Panc1 (cell line): ENCODE measurements around the gene PEX6.

Source experiments
- CTCF ChIP-seq: fragments of 450-650 bp; IDR thresholded peaks from 2 replicates; pipeline ENCODE4 v1.5.1; 2017; ENCODE audit warnings: mild to moderate bottlenecking
- POLR2AphosphoS5 ChIP-seq: IDR thresholded peaks from 2 replicates; pipeline ENCODE4 v1.6.1; 2012; ENCODE audit warnings: mild to moderate bottlenecking, low read depth, low read length, moderate library complexity
- REST ChIP-seq, 2 experiments: IDR thresholded peaks; 2 replicates each; pipeline ENCODE4 v1.6.1; 2011 to 2012; ENCODE audit warnings: low read depth in 2 of 2, control low read depth in 1 of 2, low read length in 1 of 2, mild to moderate bottlenecking in 1 of 2, moderate library complexity in 1 of 2; ENCODE audit not compliant: insufficient read depth in 1 of 2

- TF ChIP-seq POLR2AphosphoS5 (no peak), REST (IDR thresholded peaks at IDR 0.05; ENCODE audit: insufficient read depth in 1 of 2, low read depth in 2 of 2, low read length in 1 of 2) (no peak), CTCF (no peak)
These were observed 26.9 kb upstream of the PEX6 start for GRCh38 chr6:43005844-43006243.
